ENCODE data around the gene ZNF438. TPM values are rescaled to one million over a fixed set of nuclear protein-coding genes. Genes with fewer than 3 reads are reported as not detected.

ZNF438 gene
- total and polyA plus RNA-seq, 10 of the 15 experiments (the other 5 are each of a cell fraction or from before 2014, with no cell fraction given), result 0.93 to 5.2 (median 1.9) TPM

DNA sequence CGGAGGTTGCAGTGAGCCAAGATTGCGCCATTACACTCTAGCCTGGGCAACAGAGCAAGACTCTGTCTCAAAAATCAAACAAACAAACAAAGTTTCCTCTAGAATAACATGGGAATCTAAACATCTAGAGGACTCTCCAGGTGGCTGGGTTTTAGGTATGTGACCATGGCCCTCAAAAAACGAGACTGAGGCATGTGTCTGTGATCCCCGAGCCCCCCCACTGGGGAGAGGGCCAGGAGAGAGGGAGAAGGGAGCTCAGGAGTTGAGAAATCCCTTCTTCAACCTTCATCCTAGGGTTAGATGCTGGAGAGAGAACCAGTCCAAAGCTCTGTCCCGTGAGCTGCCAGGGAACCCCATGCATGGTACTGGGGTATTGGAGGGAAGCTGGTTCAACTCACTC lies 214.1 kb downstream of the ZNF438 start:
- no peak for FAIRE-seq
- no peak overlapping the region for H3K4me3 ChIP-seq
- TF ChIP-seq STAT1 (conservative IDR thresholded peaks at IDR 0.05), result no peak
- TF ChIP-seq, protein P1, sequence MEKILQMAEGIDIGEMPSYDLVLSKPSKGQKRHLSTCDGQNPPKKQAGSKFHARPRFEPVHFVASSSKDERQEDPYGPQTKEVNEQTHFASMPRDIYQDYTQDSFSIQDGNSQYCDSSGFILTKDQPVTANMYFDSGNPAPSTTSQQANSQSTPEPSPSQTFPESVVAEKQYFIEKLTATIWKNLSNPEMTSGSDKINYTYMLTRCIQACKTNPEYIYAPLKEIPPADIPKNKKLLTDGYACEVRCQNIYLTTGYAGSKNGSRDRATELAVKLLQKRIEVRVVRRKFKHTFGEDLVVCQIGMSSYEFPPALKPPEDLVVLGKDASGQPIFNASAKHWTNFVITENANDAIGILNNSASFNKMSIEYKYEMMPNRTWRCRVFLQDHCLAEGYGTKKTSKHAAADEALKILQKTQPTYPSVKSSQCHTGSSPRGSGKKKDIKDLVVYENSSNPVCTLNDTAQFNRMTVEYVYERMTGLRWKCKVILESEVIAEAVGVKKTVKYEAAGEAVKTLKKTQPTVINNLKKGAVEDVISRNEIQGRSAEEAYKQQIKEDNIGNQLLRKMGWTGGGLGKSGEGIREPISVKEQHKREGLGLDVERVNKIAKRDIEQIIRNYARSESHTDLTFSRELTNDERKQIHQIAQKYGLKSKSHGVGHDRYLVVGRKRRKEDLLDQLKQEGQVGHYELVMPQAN (conservative IDR thresholded peaks at IDR 0.05), result no peak
- BruUV-seq (replicated peaks), result no TSS peak
- DNase-seq (ENCODE audit: low read depth, low spot score), result no peak
- WGBS (ENCODE audit: insufficient coverage, insufficient replicate concordance, low lambda C conversion rate, missing lambda C conversion rate), result 61% methylated on average over 5 of the region's 5 CpGs
- H2AFZ ChIP-seq (ENCODE audit: control insufficient read depth, low read depth, low read length), result no peak overlapping the region
- in situ Hi-C loops (cut with MboI) (no loop called here), intact Hi-C loops (cut with micrococcal nuclease; ENCODE audit: unreplicated experiment) (no loop called here)
- H3K9ac ChIP-seq (ENCODE audit: control insufficient read depth, insufficient read depth, low read length), result no peak overlapping the region
- CTCF ChIA-PET, result interaction anchor here (0.7 kb wide), 1 partner anchor 967 kb away, joined by 3 read pairs; no protein-coding TSS in a partner anchor
- H3K9me3 ChIP-seq (replicated peaks; ENCODE audit: control insufficient read depth, insufficient read depth, low read length), result no peaks in the 10 kb centered on the region
- H3K79me2 ChIP-seq (ENCODE audit: control insufficient read depth, insufficient read depth, low read length), result no peaks in the 10 kb centered on the region
- H4K20me1 ChIP-seq (ENCODE audit: control insufficient read depth, insufficient read depth), result no peaks in the 10 kb centered on the region
- no peaks in the 10 kb centered on the region for H3K27me3 ChIP-seq (replicated peaks in 1 of 2; ENCODE audit: control insufficient read depth in 2 of 2, insufficient read depth in 2 of 2, low read length in 1 of 2)
- RAD21 ChIA-PET (ENCODE audit: unreplicated experiment), result no interaction called here
- H3K36me3 ChIP-seq (ENCODE audit: control insufficient read depth in 2 of 2, insufficient read depth in 2 of 2, low read length in 1 of 2), result no peaks in the 10 kb centered on the region
- no peak overlapping the region for H3K4me2 ChIP-seq (ENCODE audit: control insufficient read depth, insufficient read depth)
- POLR2A ChIA-PET, result no interaction called here
- 0 out of 2 replicates have a peak, but pooled peaks cover 4% of the 10 kb centered on the region for H3K4me1 ChIP-seq (ENCODE audit: control insufficient read depth, insufficient read depth, low read length)
- ATAC-seq, result no peak; the same call in 2 of the 3 replicates
- H3K27ac ChIP-seq (ENCODE audit: control insufficient read depth, insufficient read depth), result no peak overlapping the region
- SMC1A ChIA-PET (ENCODE audit: uncharacterized antibody, unreplicated experiment), result interaction anchor here (0.6 kb wide), 1 partner anchor 256 kb away, joined by 3 read pairs; no protein-coding TSS in a partner anchor

DNA sequence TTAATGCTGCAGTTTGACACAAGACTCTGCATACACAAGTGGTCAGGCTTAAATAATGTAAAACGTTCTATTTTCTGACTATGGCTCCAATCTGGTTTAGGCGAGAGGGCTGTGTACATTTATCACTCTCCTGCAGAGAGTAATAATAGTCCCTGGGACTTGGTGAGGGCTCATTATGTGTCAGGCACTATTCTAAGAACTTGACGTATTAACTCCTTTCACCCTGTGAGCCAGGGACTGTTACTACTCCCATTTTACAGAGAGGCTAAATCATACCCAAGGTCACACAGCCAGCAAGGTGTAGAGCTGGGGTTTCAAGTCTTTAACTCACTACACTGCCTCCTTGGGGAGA lies 214.9 kb downstream of the ZNF438 start:
- FAIRE-seq (no peak), DNase-seq (ENCODE audit: low read depth, low spot score) (no peak), ATAC-seq (peak; percentile 35)
- CTCF ChIA-PET, result interaction anchor here (0.6 kb wide), 1 partner anchor 126 kb away, joined by 3 read pairs; no protein-coding TSS in a partner anchor
- RAD21 ChIA-PET (ENCODE audit: unreplicated experiment), result no interaction called here
- Histone ChIP-seq H3K79me2 (ENCODE audit: control insufficient read depth, insufficient read depth, low read length) (no peaks in the 10 kb centered on the region), H3K27me3 (replicated peaks in 1 of 2; ENCODE audit: control insufficient read depth in 2 of 2, insufficient read depth in 2 of 2, low read length in 1 of 2) (no peaks in the 10 kb centered on the region), H3K4me2 (ENCODE audit: control insufficient read depth, insufficient read depth) (no peak overlapping the region), H4K20me1 (ENCODE audit: control insufficient read depth, insufficient read depth) (no peaks in the 10 kb centered on the region), H2AFZ (ENCODE audit: control insufficient read depth, low read depth, low read length) (no peak overlapping the region; the same call in 1 of the 2 replicates), H3K9me3 (replicated peaks; ENCODE audit: control insufficient read depth, insufficient read depth, low read length) (no peaks in the 10 kb centered on the region), H3K4me3 (no peak overlapping the region), H3K9ac (ENCODE audit: control insufficient read depth, insufficient read depth, low read length) (no peak overlapping the region), H3K4me1 (ENCODE audit: control insufficient read depth, insufficient read depth, low read length) (0 out of 2 replicates have a peak, but pooled peaks cover 4% of the 10 kb centered on the region), H3K27ac (ENCODE audit: control insufficient read depth, insufficient read depth) (no peak overlapping the region), H3K36me3 (ENCODE audit: control insufficient read depth in 2 of 2, insufficient read depth in 2 of 2, low read length in 1 of 2) (no peaks in the 10 kb centered on the region)
- SMC1A ChIA-PET (ENCODE audit: uncharacterized antibody, unreplicated experiment), result interaction anchor here (1.3 kb wide), 1 partner anchor 30 kb away, joined by 3 read pairs; no protein-coding TSS in a partner anchor
- intact Hi-C loops (cut with micrococcal nuclease; ENCODE audit: unreplicated experiment) (no loop called here), in situ Hi-C loops (cut with MboI) (no loop called here)
- BruUV-seq (replicated peaks), result no TSS peak
- POLR2A ChIA-PET, result no interaction called here
- WGBS (ENCODE audit: insufficient coverage, insufficient replicate concordance, low lambda C conversion rate, missing lambda C conversion rate), result 2% methylated on average over 3 of the region's 3 CpGs
- no peak for TF ChIP-seq CHD4 (IDR thresholded peaks at IDR 0.05)
- TF ChIP-seq, protein P2, sequence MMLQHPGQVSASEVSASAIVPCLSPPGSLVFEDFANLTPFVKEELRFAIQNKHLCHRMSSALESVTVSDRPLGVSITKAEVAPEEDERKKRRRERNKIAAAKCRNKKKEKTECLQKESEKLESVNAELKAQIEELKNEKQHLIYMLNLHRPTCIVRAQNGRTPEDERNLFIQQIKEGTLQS (IDR thresholded peaks at IDR 0.05; ENCODE audit: borderline replicate concordance, extremely low read depth, low read depth, low read length), result no peak
- no peak for TF ChIP-seq POLR2A (IDR thresholded peaks at IDR 0.05; ENCODE audit: low read depth, low read length)
- TF ChIP-seq, protein P3, sequence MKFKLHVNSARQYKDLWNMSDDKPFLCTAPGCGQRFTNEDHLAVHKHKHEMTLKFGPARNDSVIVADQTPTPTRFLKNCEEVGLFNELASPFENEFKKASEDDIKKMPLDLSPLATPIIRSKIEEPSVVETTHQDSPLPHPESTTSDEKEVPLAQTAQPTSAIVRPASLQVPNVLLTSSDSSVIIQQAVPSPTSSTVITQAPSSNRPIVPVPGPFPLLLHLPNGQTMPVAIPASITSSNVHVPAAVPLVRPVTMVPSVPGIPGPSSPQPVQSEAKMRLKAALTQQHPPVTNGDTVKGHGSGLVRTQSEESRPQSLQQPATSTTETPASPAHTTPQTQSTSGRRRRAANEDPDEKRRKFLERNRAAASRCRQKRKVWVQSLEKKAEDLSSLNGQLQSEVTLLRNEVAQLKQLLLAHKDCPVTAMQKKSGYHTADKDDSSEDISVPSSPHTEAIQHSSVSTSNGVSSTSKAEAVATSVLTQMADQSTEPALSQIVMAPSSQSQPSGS (IDR thresholded peaks at IDR 0.05; ENCODE audit: low read length), result 0 out of 2 replicates have a peak, but pooled peaks have one; percentile 31
- TF ChIP-seq KLF5 (IDR thresholded peaks at IDR 0.05; ENCODE audit: partially characterized antibody), result no peak
- 0 out of 2 replicates have a peak, but pooled peaks have one; percentile 27 for TF ChIP-seq MEF2A (IDR thresholded peaks at IDR 0.05; ENCODE audit: insufficient read depth, low read depth, low read length)
- TF ChIP-seq, protein P4, sequence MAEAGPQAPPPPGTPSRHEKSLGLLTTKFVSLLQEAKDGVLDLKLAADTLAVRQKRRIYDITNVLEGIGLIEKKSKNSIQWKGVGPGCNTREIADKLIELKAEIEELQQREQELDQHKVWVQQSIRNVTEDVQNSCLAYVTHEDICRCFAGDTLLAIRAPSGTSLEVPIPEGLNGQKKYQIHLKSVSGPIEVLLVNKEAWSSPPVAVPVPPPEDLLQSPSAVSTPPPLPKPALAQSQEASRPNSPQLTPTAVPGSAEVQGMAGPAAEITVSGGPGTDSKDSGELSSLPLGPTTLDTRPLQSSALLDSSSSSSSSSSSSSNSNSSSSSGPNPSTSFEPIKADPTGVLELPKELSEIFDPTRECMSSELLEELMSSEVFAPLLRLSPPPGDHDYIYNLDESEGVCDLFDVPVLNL (IDR thresholded peaks at IDR 0.05; ENCODE audit: low read depth, low read length), result no peak
